Loucy (cell line): ENCODE results near the gene HENMT1.

Experiments
- H2AFZ ChIP-seq: fragments of 200-600 bp; sonication (generic); 2 replicates; pipeline ENCODE4 v1.6.0; 2016; ENCODE audit warnings: antibody characterized with exemption, mild to moderate bottlenecking, low read length, moderate library complexity
- H3F3A ChIP-seq: fragments of 200-600 bp; 2 replicates; pipeline ENCODE4 v1.6.0; 2016; ENCODE audit warnings: antibody characterized with exemption, low read depth, mild to moderate bottlenecking
- H3K27me3 ChIP-seq: fragments of 200-600 bp; sonication (generic); 2 replicates; pipeline ENCODE4 v1.6.1; 2014; ENCODE audit warnings: low read length, mild to moderate bottlenecking; ENCODE audit not compliant: insufficient read depth, poor library complexity, severe bottlenecking
- H3K36me3 ChIP-seq: fragments of 200-600 bp; sonication (generic); 2 replicates; pipeline ENCODE4 v1.6.1; 2016; ENCODE audit warnings: low read length; ENCODE audit not compliant: insufficient read depth
- H3K4me1 ChIP-seq: fragments of 200-600 bp; sonication (generic); 2 replicates; pipeline ENCODE4 v1.5.1; 2014; ENCODE audit warnings: low read length, mild to moderate bottlenecking; ENCODE audit not compliant: insufficient read depth, poor library complexity, severe bottlenecking
- H3K4me2 ChIP-seq: fragments of 200-600 bp; sonication (generic); 2 replicates; pipeline ENCODE4 v1.6.0; 2014; ENCODE audit warnings: antibody characterized with exemption, low read length, low read depth, mild to moderate bottlenecking; ENCODE audit not compliant: poor library complexity, severe bottlenecking
- H3K4me3 ChIP-seq: fragments of 200-600 bp; sonication (generic); 2 replicates; pipeline ENCODE4 v1.5.1; 2014; ENCODE audit warnings: low read length, mild to moderate bottlenecking, mixed read lengths; ENCODE audit not compliant: poor library complexity, severe bottlenecking
- H3K79me2 ChIP-seq: fragments of 200-600 bp; sonication (generic); 2 replicates; pipeline ENCODE4 v1.6.1; 2014; ENCODE audit warnings: low read length; ENCODE audit not compliant: insufficient read depth
- H3K9ac ChIP-seq: fragments of 200-600 bp; sonication (generic); 2 replicates; pipeline ENCODE4 v1.6.0; 2014; ENCODE audit warnings: mild to moderate bottlenecking, low read depth, low read length, moderate library complexity; ENCODE audit not compliant: poor library complexity, severe bottlenecking
- H3K9me2 ChIP-seq: fragments of 200-600 bp; sonication (generic); replicated peaks from 2 replicates; pipeline ENCODE4 v1.6.1; 2016; ENCODE audit warnings: low read depth, low read length, mixed read lengths
- H3K9me3 ChIP-seq: fragments of 200-600 bp; sonication (generic); 2 replicates; pipeline ENCODE4 v1.6.1; 2014; ENCODE audit warnings: mild to moderate bottlenecking, antibody characterized with exemption, low read length, low read depth; ENCODE audit not compliant: insufficient read depth
- H4K20me1 ChIP-seq: fragments of 200-600 bp; sonication (generic); 2 replicates; pipeline ENCODE4 v1.6.0; 2014; ENCODE audit warnings: antibody characterized with exemption, low read length, mild to moderate bottlenecking; ENCODE audit not compliant: insufficient read depth, poor library complexity, severe bottlenecking
- CTCF ChIP-seq: fragments of 200-600 bp; sonication (generic); conservative IDR thresholded peaks from 2 replicates; pipeline ENCODE4 v1.5.1; 2014; ENCODE audit warnings: mild to moderate bottlenecking, antibody characterized with exemption, low read length
- EZH2phosphoT487 ChIP-seq: fragments of 200-600 bp; IDR thresholded peaks from 2 replicates; pipeline ENCODE4 v1.6.1; 2018; ENCODE audit warnings: antibody characterized with exemption, mild to moderate bottlenecking, moderate library complexity, borderline replicate concordance

The HENMT1 gene

DNA sequence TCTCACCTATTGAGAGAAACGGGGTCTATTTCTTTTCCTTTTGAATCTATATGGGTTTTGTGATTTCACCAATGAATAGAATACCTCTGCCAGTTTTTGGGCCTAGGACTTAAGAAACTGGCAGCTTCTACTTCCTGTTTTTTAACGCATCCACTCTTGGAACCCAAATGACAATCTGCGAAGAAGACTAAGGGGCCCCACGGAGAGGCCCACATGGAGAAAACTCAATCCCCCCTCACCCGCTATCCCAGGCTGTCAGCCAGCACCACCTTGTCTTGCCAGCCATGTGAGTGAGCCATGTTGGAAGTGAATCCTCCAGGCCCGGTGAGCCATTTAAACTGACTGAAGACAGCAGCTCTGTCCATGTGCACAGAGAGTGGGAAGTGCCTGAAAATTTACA, 3.6 kb upstream of the HENMT1 start:
- Histone ChIP-seq H3F3A (peaks cover 2% of the 10 kb centered on the region; the same call in 1 of the 2 replicates), H3K79me2 (peaks cover 32% of the 10 kb centered on the region), H4K20me1 (peaks cover 3% of the 10 kb centered on the region), H3K9me3 (no peaks in the 10 kb centered on the region), H3K36me3 (no peaks in the 10 kb centered on the region), H2AFZ (no peak overlapping the region), H3K4me3 (no peak overlapping the region), H3K27me3 (no peaks in the 10 kb centered on the region), H3K4me2 (no peak overlapping the region), H3K9ac (no peak overlapping the region), H3K4me1 (peaks cover 33% of the 10 kb centered on the region), H3K9me2 (no peaks in the 10 kb centered on the region)
- TF ChIP-seq EZH2phosphoT487 (no peak), CTCF (no peak)

GRCh38 chr1:108663074-108663473, 2.2 kb upstream of the HENMT1 start:
- Histone ChIP-seq H3K4me3 (peak overlapping the region; percentile 87), H3K36me3 (no peaks in the 10 kb centered on the region), H4K20me1 (peaks cover 14% of the 10 kb centered on the region), H3K4me2 (peak overlapping the region; percentile 86), H2AFZ (no peak overlapping the region), H3F3A (peaks cover 2% of the 10 kb centered on the region; the same call in 1 of the 2 replicates), H3K4me1 (peaks cover 42% of the 10 kb centered on the region), H3K9me3 (no peaks in the 10 kb centered on the region), H3K27me3 (no peaks in the 10 kb centered on the region), H3K79me2 (peaks cover 46% of the 10 kb centered on the region), H3K9me2 (no peaks in the 10 kb centered on the region), H3K9ac (peak overlapping the region; percentile 99)
- TF ChIP-seq CTCF (no peak), EZH2phosphoT487 (no peak)

- Histone ChIP-seq H3K79me2 (peaks cover 64% of the 10 kb centered on the region), H3K9me3 (no peaks in the 10 kb centered on the region), H4K20me1 (peaks cover 26% of the 10 kb centered on the region), H3K4me3 (peak overlapping the region; percentile 59), H3K27me3 (no peaks in the 10 kb centered on the region), H3F3A (peaks cover 13% of the 10 kb centered on the region), H2AFZ (no peak overlapping the region), H3K4me2 (peak overlapping the region; percentile 86), H3K9me2 (no peaks in the 10 kb centered on the region), H3K9ac (peak overlapping the region; percentile 59), H3K4me1 (peaks cover 59% of the 10 kb centered on the region), H3K36me3 (peaks cover 14% of the 10 kb centered on the region; the same call in 1 of the 2 replicates)
- no peak for TF ChIP-seq CTCF
- no peak for TF ChIP-seq EZH2phosphoT487
Observed at GRCh38 chr1:108657356-108658080, 3.4 kb downstream of the HENMT1 start.
